ENCODE measurements around the gene ATAT1.

- TF ChIP-seq POLR2A (IDR thresholded peaks at IDR 0.05) (peak in 1 of 3 donors; percentile 64), POLR2AphosphoS5 (IDR thresholded peaks at IDR 0.05) (peak; percentile 96 to 98 (median 97))
- TF ChIP-seq, protein P1, sequence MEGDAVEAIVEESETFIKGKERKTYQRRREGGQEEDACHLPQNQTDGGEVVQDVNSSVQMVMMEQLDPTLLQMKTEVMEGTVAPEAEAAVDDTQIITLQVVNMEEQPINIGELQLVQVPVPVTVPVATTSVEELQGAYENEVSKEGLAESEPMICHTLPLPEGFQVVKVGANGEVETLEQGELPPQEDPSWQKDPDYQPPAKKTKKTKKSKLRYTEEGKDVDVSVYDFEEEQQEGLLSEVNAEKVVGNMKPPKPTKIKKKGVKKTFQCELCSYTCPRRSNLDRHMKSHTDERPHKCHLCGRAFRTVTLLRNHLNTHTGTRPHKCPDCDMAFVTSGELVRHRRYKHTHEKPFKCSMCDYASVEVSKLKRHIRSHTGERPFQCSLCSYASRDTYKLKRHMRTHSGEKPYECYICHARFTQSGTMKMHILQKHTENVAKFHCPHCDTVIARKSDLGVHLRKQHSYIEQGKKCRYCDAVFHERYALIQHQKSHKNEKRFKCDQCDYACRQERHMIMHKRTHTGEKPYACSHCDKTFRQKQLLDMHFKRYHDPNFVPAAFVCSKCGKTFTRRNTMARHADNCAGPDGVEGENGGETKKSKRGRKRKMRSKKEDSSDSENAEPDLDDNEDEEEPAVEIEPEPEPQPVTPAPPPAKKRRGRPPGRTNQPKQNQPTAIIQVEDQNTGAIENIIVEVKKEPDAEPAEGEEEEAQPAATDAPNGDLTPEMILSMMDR (IDR thresholded peaks at IDR 0.05 in 8 of 11, conservative IDR thresholded peaks at IDR 0.05 in 3 of 11) = peak in 1 of 11 experiments; percentile 14
Observed at GRCh38 chr6:30686908-30687658, 60.4 kb downstream of the ATAT1 start.

Measured in spleen (tissue), 7 donors.